Left cardiac atrium (tissue), 4 donors: ENCODE data around the gene ZNF407. TPM values are rescaled to one million over a fixed set of nuclear protein-coding genes. Genes with fewer than 3 reads are reported as not detected.

Source experiments
- ATAC-seq, 2 donors: fragments of 200-7000 bp; cut with Tn5 transposase; one replicate each; pipeline ENCODE4 v1.9.1; 2020; ENCODE audit warnings: mild to moderate bottlenecking in 2 of 2, moderate library complexity in 2 of 2
- DNase-seq: peaks from one replicate; pipeline ENCODE4 v3.0.0-alpha.2; 2020
- intact Hi-C, 2 donors: fragments of 100-400 bp; cut with DNase I; formaldehyde crosslinking; loops; one replicate each; pipeline versions ENCODE4 v1.14.1 to v1.15.1; 2022 to 2023
- total RNA-seq, 2 donors: library from RNA; stranded (reverse); fragmentation: NEBNext Ultra II Directional; extraction: Animal tissue kit (Norgen Biotek cat#: 25700); gene quantifications; one replicate each; pipeline ENCODE4 v1.2.1, GENCODE V29; 2021
- donor health status: DM: no; HTN: yes; CAD: no.
- donor health status: DM: no; HTN: yes; CAD: no; lungs with severe emphysema.
- donor health status: DM: yes; HTN: yes; CAD: no.
- donor health status: Dilated cardiomyopathy.

ZNF407 gene
- total RNA-seq, 2 donors from 2014 or later = 10.1 to 10.6 TPM

DNA sequence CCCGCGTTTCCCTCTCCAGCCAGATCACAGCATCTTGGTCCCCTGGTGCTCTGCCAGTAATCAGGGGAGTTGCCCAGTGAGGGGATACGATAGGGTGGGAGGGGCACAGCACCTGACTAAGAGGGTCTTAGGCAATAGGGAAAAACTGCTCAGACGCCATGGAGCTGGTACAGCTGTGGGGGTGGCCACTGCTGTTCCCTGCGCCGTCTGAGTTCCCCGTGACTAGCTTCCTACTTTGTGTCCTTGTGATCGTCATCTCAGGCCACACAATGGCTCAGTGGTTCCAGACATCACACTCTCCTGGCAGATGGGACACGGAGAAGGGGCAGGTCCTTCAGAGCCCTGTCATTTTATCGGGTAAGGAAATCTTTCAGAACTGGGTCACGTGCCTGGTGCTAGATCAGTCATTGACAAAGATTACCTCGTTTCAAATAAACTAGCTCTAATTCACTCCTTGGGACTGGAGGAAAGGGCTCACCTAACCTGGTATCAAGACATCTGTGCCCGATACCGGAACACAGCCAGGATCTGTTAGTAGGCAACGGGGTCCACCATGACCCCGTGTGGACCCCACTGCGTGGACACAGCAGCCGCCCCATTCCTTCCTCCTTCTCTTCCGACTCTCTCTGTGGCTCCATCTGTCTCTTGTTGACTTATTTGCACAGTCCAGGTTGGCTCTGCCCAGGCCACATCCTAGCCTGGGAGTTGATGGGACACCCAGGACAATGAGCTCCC, 509.7 kb downstream of the ZNF407 start:
- DNase-seq (no peak), ATAC-seq (no peak)
- intact Hi-C loops = no loop called here

GRCh38 chr18:75107931-75108276, 510.2 kb downstream of the ZNF407 start:
- intact Hi-C loops = no loop called here
- ATAC-seq (no peak), DNase-seq (no peak)

DNA sequence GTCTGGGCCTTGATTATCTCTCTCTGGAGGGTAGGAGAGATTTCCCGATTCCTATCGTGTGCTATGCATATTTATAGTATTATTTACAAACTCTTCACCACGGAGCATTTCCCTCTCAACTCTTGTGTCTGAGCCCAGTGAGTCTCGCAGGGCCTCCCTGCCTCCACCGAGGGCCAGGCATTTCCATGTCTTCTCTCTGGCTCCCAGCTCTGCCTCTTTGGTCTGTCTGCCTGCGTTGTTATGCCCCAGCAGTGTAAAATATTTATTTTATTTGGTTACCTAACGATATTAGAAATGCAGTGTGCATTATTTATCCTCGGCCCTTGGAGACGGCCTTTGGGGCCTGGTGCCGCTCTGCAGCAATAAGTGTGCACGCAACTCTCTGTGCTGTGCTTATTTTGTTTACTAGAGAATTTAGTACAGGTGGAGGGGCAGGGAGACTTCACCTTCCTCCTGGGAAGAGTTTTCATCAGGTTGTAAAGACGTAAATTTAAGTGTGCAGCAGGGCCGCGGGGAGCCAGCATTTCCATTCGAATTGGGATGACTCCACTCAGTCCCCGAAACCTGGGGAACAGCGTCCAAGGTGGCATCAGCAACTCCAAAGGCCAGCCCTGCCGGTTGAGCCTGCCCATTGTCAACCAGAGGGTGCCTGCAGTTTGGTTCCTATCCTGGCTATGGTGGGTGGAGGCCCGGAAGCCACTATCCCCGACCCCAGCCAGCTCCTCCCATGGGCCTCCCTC, 511.1 kb downstream of the ZNF407 start:
- intact Hi-C loops = no loop called here
- DNase-seq = no peak
- no peak for ATAC-seq

GRCh38 chr18:75109319-75109691, 511.6 kb downstream of the ZNF407 start:
- DNase-seq = no peak
- no peak for ATAC-seq
- intact Hi-C loops = no loop called here

GRCh38 chr18:75109819-75110218, 512.1 kb downstream of the ZNF407 start:
- intact Hi-C loops = no loop called here
- DNase-seq = no peak
- ATAC-seq = no peak

DNA sequence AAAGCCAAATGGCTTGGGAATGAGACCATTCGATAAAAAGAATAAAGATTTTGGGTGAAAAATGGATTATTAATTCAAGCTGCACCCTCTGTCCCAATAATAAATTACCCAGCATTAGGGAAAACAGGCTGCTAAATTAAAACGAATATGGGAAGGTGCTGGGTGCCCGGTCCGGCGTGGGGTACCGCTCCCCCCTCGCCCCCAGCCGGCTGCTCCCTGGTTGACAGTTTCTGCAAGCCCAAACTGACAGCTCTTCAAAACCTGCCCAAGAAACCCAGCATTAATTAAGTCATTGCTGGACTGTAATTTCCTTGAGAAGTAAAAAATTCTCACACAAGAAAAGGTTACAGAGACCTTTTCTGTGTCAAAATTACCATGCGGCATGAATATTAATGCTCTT, 512.6 kb downstream of the ZNF407 start:
- DNase-seq = no peak
- ATAC-seq = no peak
- intact Hi-C loops = no loop called here

DNA sequence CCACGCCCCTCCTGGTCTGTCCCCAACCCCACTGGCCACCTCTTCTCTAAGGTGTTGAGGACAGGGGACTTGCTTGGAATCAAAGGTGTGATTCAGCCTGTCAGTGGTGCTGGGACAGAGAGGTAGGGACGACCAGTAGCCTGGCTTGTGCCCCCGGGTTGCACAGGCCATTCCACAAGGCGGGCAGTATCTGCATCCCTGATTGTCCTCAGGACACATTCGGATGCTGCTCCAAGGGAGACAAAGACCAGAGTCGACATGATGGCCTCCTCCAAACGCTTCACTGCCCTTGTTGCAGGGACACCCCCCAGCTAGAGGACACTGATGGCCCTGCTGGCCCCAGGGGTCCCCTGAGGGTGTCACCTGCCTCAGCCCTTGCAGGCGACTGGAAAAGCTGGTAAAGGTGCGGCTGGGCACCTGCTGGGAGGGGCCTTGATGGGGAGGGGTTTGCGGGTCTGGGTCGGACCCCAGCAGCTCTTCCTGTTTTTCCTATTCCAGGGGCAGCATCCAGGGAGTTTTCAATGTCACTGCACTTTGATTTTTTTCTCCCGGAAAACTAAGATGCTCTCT, 513.3 kb downstream of the ZNF407 start:
- intact Hi-C loops = no loop called here
- DNase-seq (no peak), ATAC-seq (no peak)

DNA sequence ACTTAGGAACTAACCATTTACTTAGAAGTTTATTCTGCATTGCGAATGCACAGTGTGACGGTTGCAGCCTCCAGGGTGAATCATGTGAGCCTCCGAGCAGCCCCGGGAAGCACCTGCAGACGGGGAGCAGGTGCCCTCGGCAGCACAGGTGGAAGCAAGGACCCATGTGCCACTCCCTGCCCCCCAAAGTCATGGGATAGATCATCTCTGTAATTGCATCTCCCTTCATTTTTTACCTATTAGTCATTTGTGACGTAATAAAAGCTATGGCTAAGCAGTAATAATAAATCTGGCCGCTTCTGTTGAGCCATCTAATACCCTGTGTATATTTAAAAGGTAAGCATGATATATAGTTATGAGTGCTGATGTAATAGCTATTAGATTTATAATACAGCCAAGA, 514.1 kb downstream of the ZNF407 start:
- intact Hi-C loops = no loop called here
- DNase-seq (no peak), ATAC-seq (no peak)

- intact Hi-C loops = no loop called here
- no peak for DNase-seq
Observed at GRCh38 chr18:75112186-75113096, 514.8 kb downstream of the ZNF407 start.

DNA sequence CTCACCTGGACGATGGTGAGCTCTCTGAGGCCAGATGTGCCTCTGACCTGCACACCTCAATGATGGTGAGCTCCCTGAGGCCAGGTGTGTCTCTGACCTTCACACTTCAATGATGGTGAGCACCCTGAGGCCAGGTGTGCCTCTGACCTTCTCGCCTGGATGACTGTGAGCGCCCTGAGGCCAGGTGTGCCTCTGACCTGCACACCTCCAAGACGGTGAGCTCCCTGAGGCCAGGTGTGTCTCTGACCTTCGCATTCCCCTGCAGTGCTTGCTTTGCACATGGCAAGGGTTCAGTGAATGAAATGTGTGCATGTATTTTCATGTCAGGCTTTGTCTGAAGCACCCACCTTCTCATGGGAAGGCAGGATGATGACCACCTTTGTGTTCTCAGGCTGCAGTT, 515.8 kb downstream of the ZNF407 start:
- DNase-seq = no peak
- no peak for ATAC-seq
- intact Hi-C loops = no loop called here

More at GRCh38 chr18:75112186-75113096, 514.8 kb downstream of the ZNF407 start:
- ATAC-seq = no peak

DNA sequence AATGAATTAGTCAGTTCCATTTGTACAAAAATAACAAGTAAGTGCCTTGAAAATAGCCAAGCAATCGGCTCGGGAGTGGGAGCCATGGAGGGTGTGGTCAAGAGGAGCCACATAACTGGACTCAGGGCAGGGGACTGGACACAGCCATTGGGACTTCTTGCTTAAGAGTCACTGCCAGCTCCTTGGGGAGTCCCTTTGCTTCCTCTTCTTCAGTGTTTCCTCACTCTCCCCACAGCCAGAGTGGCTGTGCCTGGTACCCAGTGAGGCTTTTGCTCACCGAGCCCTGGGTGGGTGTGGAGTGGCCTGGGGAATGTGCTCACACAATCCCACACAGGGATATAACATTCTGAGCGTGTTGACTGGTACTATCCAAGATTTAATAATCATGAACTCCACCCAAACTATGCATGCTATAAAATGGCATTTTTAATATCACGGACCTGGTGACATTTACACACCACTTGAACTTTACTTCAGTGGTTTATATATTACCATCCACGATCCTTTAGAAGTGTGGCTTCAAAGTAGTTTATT, 516.6 kb downstream of the ZNF407 start:
- ATAC-seq (no peak), DNase-seq (no peak)
- intact Hi-C loops = no loop called here

Other genes with a start within 250 kb of the ZNF407 start
- 1 to 10 TPM; 1.3 to 1.5 TPM for gene DIPK1C, start 140.6 kb upstream of the ZNF407 start, total RNA-seq
- 10 to 100 TPM; 71.1 to 79.4 TPM for gene CNDP2, start 101.5 kb upstream of the ZNF407 start, total RNA-seq
- not detected for gene CNDP1, start 63.4 kb upstream of the ZNF407 start, total RNA-seq